Stimulated activated naive B cell treated with anti-CD40 and anti-IgM and Interleukin-4, amounts not matched to agents 10 μg/mL and 1 μg/mL and 100 μg/mL, for 72 hours (primary cell): ENCODE measurements around the gene TGFB3.
"Not testable (repeated sequence)": the region's sequence is repeated elsewhere in the genome, so short reads cannot be mapped to it uniquely, and the experiment has no call there.

Source experiments
- ATAC-seq, 2 donors: fragments of 150-1000 bp; cut with Tn5 transposase; replicated peaks; 2 replicates each; pipeline ENCODE4 v1.10.0; 2021; ENCODE audit warnings: moderate library complexity in 1 of 2
- DNase-seq: peaks from one replicate; pipeline ENCODE4 v3.0.0; 2021
- H3K27ac Mint-ChIP-seq: one replicate; pipeline ENCODE4 v1.8.0; 2022; ENCODE audit warnings: mild to moderate bottlenecking, mixed read lengths
- H3K27me3 Mint-ChIP-seq, 2 donors: one replicate each; pipeline ENCODE4 v1.8.0; 2022; ENCODE audit warnings: mixed read lengths in 2 of 2
- H3K36me3 Mint-ChIP-seq, 2 donors: one replicate each; pipeline ENCODE4 v1.8.0; 2022; ENCODE audit warnings: mixed read lengths in 2 of 2, mild to moderate bottlenecking in 1 of 2
- H3K4me1 Mint-ChIP-seq, 2 donors: one replicate each; pipeline ENCODE4 v1.8.0; 2022; ENCODE audit warnings: mixed read lengths in 2 of 2, mild to moderate bottlenecking in 1 of 2
- H3K4me3 Mint-ChIP-seq, 2 donors: one replicate each; pipeline ENCODE4 v1.8.0; 2022; ENCODE audit warnings: mild to moderate bottlenecking in 2 of 2, mixed read lengths in 2 of 2, moderate library complexity in 1 of 2
- H3K9me3 Mint-ChIP-seq, 2 donors: one replicate each; pipeline ENCODE4 v1.8.0; 2022; ENCODE audit warnings: mixed read lengths in 2 of 2, mild to moderate bottlenecking in 1 of 2

Gene TGFB3

GRCh38 chr14:75920421-75920820, 61.4 kb downstream of the TGFB3 start:
- H3K4me1 Mint-ChIP-seq = peaks cover 12 to 24% of the 10 kb centered on the region in 2 donors
- not testable (repeated sequence) for H3K27ac Mint-ChIP-seq, DNase-seq, H3K4me3 Mint-ChIP-seq, H3K27me3 Mint-ChIP-seq, ATAC-seq, H3K9me3 Mint-ChIP-seq
- peaks cover 6 to 22% of the 10 kb centered on the region in 2 donors for H3K36me3 Mint-ChIP-seq

- Mint-ChIP-seq H3K36me3 (peaks cover 6 to 22% of the 10 kb centered on the region in 2 donors), H3K27ac (no peak overlapping the region), H3K9me3 (peaks cover 7% of the 10 kb centered on the region in 2 donors), H3K4me3 (no peak overlapping the region), H3K4me1 (peaks cover 12 to 24% of the 10 kb centered on the region in 2 donors), H3K27me3 (no peaks in the 10 kb centered on the region)
- ATAC-seq = peak; percentile 27 to 58
- DNase-seq = no peak
Observed at GRCh38 chr14:75917946-75918335, 63.9 kb downstream of the TGFB3 start.

DNA sequence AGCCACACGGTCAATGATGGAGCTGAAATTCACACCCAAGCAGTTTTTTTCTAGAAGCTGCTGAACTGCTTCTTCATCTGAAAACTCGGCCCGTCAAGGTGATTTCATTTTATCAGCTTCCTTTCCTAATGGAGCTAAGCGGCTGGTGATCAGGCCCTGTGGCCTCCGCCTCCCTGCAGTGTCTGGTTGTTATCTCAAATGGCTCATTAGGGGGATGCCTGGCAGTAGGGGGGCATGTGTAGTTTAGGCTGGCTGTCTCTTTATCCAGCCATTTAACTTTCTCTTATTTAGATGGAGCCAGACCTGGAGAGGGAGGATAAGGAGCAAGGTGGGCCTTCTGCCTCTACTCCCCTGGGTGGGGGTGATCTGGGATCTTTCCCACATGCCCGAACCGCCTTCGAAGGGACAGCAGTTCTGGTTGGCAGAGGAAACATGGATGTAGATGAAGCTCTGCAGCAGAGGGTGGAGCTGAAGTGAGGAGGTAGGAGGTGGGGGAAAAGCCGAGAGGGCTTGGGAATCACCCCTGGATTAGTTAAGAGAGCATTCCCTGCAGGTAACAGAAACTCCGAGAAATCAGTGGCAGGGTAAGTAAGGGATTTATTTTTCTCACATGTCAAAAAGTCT, 64.4 kb downstream of the TGFB3 start:
- Mint-ChIP-seq H3K27me3 (no peaks in the 10 kb centered on the region), H3K4me3 (no peak overlapping the region), H3K9me3 (peaks cover 7% of the 10 kb centered on the region in 2 donors), H3K27ac (peak overlapping the region; percentile 49), H3K4me1 (peaks cover 12 to 24% of the 10 kb centered on the region in 2 donors), H3K36me3 (peaks cover 6 to 22% of the 10 kb centered on the region in 2 donors)
- ATAC-seq (no peak), DNase-seq (no peak)

DNA sequence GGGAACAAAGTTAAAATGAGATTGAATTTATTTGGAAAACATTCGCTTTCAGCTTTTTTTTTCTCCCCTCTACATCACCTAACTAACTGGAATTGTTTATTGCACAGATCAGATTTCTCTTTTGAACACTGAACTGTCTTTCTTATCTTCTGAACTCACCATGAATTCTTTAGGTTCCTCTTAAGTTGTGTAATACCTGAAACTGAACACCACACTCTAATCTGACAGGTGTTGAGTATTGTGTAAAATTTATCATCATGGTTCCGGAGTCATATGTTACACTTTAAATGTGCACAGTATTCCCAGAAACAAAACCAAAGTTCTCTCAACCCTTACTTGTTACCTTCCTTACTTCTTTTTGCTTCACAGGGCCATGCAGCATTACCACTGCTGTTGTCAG, 66.8 kb downstream of the TGFB3 start:
- no peak for ATAC-seq
- Mint-ChIP-seq H3K27me3 (no peaks in the 10 kb centered on the region), H3K4me1 (peaks cover 10 to 18% of the 10 kb centered on the region in 2 donors), H3K4me3 (no peak overlapping the region), H3K27ac (no peak overlapping the region), H3K36me3 (peaks cover 3 to 4% of the 10 kb centered on the region in 2 donors), H3K9me3 (no peaks in the 10 kb centered on the region)
- DNase-seq = no peak

- no peak for ATAC-seq
- peak overlapping the region; percentile 7 for H3K27ac Mint-ChIP-seq
- H3K4me3 Mint-ChIP-seq = no peak overlapping the region
- H3K27me3 Mint-ChIP-seq = no peaks in the 10 kb centered on the region
- no peaks in the 10 kb centered on the region for H3K9me3 Mint-ChIP-seq
- peaks cover 7 to 10% of the 10 kb centered on the region in 2 donors for H3K4me1 Mint-ChIP-seq
- DNase-seq = no peak
- peaks cover 5 to 14% of the 10 kb centered on the region in 2 donors for H3K36me3 Mint-ChIP-seq
Observed at GRCh38 chr14:75913183-75913582, 68.6 kb downstream of the TGFB3 start.

- DNase-seq (no peak), ATAC-seq (no peak)
- no peak overlapping the region for H3K27ac Mint-ChIP-seq
- H3K4me3 Mint-ChIP-seq = no peak overlapping the region
- H3K4me1 Mint-ChIP-seq = no peaks in the 10 kb centered on the region
- no peaks in the 10 kb centered on the region for H3K9me3 Mint-ChIP-seq
- peaks cover 5 to 17% of the 10 kb centered on the region in 2 donors for H3K36me3 Mint-ChIP-seq
- no peaks in the 10 kb centered on the region for H3K27me3 Mint-ChIP-seq
Observed at GRCh38 chr14:75911883-75912282, 69.9 kb downstream of the TGFB3 start.

DNA sequence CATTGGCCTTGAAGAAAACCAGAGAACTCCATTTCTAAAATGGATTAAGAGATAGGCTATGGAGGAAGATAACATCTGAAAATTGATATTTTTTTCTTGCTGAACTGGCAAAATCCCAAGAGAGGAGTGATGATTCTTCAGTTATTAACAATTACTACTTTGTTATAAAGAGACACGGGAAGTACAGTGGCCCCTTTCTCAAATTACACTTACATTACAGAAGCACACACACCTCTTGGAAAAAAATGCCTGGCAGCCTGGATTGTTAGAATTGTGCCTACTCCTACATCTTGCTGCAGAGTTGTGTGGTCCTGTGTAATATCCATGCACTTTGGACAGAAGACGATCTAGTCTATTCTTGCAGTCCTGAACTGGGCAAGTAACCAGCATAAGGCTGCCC, 71.7 kb downstream of the TGFB3 start:
- no peak for ATAC-seq
- no peaks in the 10 kb centered on the region for H3K27me3 Mint-ChIP-seq
- no peak overlapping the region for H3K27ac Mint-ChIP-seq
- H3K4me1 Mint-ChIP-seq = no peaks in the 10 kb centered on the region
- DNase-seq = no peak
- H3K9me3 Mint-ChIP-seq = no peaks in the 10 kb centered on the region
- H3K4me3 Mint-ChIP-seq = no peak overlapping the region
- H3K36me3 Mint-ChIP-seq = peaks cover 5 to 15% of the 10 kb centered on the region in 2 donors

GRCh38 chr14:75909630-75910029, 72.2 kb downstream of the TGFB3 start:
- ATAC-seq (no peak), DNase-seq (no peak)
- H3K4me3 Mint-ChIP-seq = no peak overlapping the region
- H3K27me3 Mint-ChIP-seq = no peaks in the 10 kb centered on the region
- no peak overlapping the region for H3K27ac Mint-ChIP-seq
- no peaks in the 10 kb centered on the region for H3K9me3 Mint-ChIP-seq
- H3K4me1 Mint-ChIP-seq = no peaks in the 10 kb centered on the region
- H3K36me3 Mint-ChIP-seq = peaks cover 5 to 13% of the 10 kb centered on the region in 2 donors
